ENCODE results near the gene CCNK. TPM values are rescaled to one million over a fixed set of nuclear protein-coding genes. Genes with fewer than 3 reads are reported as not detected.

The CCNK gene
- total and polyA plus RNA-seq, 10 of the 15 experiments (the other 5 are each of a cell fraction or from before 2014, with no cell fraction given) = 10.8 to 88.0 (median 22.5) TPM

DNA sequence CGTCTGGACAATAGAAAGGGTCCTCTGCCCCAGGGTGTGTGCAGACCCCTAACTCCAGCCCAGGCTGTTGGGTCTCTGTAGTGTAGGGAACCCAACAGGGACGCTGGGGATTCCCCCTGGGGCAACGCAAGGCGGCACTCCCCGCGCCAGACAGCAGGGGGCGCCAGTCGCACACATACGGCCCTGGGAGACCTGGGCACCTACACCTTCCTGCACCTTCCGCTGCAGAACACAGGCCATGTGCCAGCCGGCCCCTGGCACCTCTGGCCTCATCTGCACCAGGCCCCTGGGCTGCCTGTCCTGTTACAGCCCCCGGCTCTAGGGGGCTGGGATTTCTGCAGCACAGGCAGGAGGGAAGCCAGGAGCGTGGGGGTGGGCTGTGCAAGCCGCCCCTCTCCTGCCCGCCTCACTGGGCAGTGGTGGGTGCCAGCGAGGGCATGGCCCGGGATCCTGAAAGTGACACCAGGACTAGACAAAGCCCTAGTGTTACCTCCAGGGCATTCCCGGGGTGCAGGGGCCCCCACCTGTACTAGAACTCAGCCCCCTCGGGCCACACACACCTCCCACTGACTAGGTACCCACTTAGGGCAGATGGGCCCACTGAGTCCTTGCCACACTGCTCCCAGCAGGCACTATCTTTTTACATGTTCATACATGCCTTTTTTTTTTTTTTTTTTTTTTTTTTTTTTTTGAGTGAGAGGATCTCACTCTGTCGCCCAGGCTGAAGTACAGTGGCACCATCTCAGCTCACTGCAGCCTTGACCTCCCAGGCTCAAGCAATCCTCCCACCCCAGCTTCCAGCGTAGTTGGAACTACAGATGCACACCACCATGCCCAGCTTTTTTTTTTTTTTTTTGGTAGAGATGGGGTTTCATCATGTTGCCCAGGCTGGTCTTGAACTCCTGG is 37.5 kb downstream of the CCNK start:
- BruUV-seq (replicated peaks) = no TSS peak
- ATAC-seq (peak; percentile 91), FAIRE-seq (no peak), DNase-seq (ENCODE audit: low read depth, low spot score) (no peak)
- H3K4me3 ChIP-seq = no peak overlapping the region
- ChIA-PET POLR2A (interaction anchor here (0.6 kb wide), 1 partner anchor 312 kb away, joined by 3 read pairs; no protein-coding TSS in a partner anchor), SMC1A (ENCODE audit: uncharacterized antibody, unreplicated experiment) (interaction anchor here (1.2 kb wide), 1 partner anchor 109 kb away, joined by 4 read pairs; no protein-coding TSS in a partner anchor), CTCF (interaction anchor here (0.9 to 1.3 kb wide), 4 partner anchors 107 to 116 kb away, joined by 3 to 10 read pairs (median 6); no protein-coding TSS in a partner anchor), RAD21 (ENCODE audit: unreplicated experiment) (interaction anchor here (0.6 to 1.1 kb wide), 4 partner anchors 110 to 1647 kb away, joined by 3 to 7 read pairs (median 3); no protein-coding TSS in a partner anchor)
- peaks cover 0 to 3% of the 10 kb centered on the region in 2 experiments; a peak in 2 of 4 replicates for H3K36me3 ChIP-seq (ENCODE audit: control insufficient read depth in 2 of 2, insufficient read depth in 2 of 2, low read length in 1 of 2)
- intact Hi-C loops (cut with micrococcal nuclease; ENCODE audit: unreplicated experiment) = loop anchor here (1.0 to 2.0 kb wide), 3 partner anchors 111 to 374 kb away; no protein-coding TSS in a partner anchor
- no peak overlapping the region for H3K9ac ChIP-seq (ENCODE audit: control insufficient read depth, insufficient read depth, low read length)
- 22% methylated on average over 19 of the region's 21 CpGs for WGBS (ENCODE audit: insufficient coverage, insufficient replicate concordance, low lambda C conversion rate, missing lambda C conversion rate)
- in situ Hi-C loops (cut with MboI) = no loop called here
- H4K20me1 ChIP-seq (ENCODE audit: control insufficient read depth, insufficient read depth) = no peaks in the 10 kb centered on the region
- H3K27me3 ChIP-seq (replicated peaks in 1 of 2; ENCODE audit: control insufficient read depth in 2 of 2, insufficient read depth in 2 of 2, low read length in 1 of 2) = no peaks in the 10 kb centered on the region
- H3K9me3 ChIP-seq (replicated peaks; ENCODE audit: control insufficient read depth, insufficient read depth, low read length) = no peaks in the 10 kb centered on the region
- no peaks in the 10 kb centered on the region for H3K79me2 ChIP-seq (ENCODE audit: control insufficient read depth, insufficient read depth, low read length)
- no peak overlapping the region for H2AFZ ChIP-seq (ENCODE audit: control insufficient read depth, low read depth, low read length)
- no peaks in the 10 kb centered on the region for H3K4me1 ChIP-seq (ENCODE audit: control insufficient read depth, insufficient read depth, low read length)
- H3K4me2 ChIP-seq (ENCODE audit: control insufficient read depth, insufficient read depth) = no peak overlapping the region
- no peak overlapping the region for H3K27ac ChIP-seq (ENCODE audit: control insufficient read depth, insufficient read depth)
- TF ChIP-seq POLR2A (IDR thresholded peaks at IDR 0.05; ENCODE audit: low read depth, low read length) (no peak), ZBED1 (IDR thresholded peaks at IDR 0.05; ENCODE audit: borderline replicate concordance) (no peak), EZH2 (IDR thresholded peaks at IDR 0.05; ENCODE audit: borderline replicate concordance, control insufficient read depth, low read depth, low read length) (no peak), MTA3 (IDR thresholded peaks at IDR 0.05; ENCODE audit: borderline replicate concordance, low read length) (no peak), ZBTB4 (CRISPR knock-in tag; IDR thresholded peaks at IDR 0.05) (no peak), CHD4 (IDR thresholded peaks at IDR 0.05) (no peak), E2F8 (IDR thresholded peaks at IDR 0.05; ENCODE audit: low read depth, partially characterized antibody) (no peak), ATF7 (IDR thresholded peaks at IDR 0.05; ENCODE audit: low read depth) (no peak), MLLT1 (IDR thresholded peaks at IDR 0.05) (no peak)
- TF ChIP-seq, protein P1, sequence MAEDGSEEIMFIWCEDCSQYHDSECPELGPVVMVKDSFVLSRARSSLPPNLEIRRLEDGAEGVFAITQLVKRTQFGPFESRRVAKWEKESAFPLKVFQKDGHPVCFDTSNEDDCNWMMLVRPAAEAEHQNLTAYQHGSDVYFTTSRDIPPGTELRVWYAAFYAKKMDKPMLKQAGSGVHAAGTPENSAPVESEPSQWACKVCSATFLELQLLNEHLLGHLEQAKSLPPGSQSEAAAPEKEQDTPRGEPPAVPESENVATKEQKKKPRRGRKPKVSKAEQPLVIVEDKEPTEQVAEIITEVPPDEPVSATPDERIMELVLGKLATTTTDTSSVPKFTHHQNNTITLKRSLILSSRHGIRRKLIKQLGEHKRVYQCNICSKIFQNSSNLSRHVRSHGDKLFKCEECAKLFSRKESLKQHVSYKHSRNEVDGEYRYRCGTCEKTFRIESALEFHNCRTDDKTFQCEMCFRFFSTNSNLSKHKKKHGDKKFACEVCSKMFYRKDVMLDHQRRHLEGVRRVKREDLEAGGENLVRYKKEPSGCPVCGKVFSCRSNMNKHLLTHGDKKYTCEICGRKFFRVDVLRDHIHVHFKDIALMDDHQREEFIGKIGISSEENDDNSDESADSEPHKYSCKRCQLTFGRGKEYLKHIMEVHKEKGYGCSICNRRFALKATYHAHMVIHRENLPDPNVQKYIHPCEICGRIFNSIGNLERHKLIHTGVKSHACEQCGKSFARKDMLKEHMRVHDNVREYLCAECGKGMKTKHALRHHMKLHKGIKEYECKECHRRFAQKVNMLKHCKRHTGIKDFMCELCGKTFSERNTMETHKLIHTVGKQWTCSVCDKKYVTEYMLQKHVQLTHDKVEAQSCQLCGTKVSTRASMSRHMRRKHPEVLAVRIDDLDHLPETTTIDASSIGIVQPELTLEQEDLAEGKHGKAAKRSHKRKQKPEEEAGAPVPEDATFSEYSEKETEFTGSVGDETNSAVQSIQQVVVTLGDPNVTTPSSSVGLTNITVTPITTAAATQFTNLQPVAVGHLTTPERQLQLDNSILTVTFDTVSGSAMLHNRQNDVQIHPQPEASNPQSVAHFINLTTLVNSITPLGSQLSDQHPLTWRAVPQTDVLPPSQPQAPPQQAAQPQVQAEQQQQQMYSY (CRISPR knock-in tag; IDR thresholded peaks at IDR 0.05) = no peak

Measured in GM12878 (cell line).